Measurements from ENCODE around the gene SRD5A3.

The SRD5A3 gene

GRCh38 chr4:55345980-55346850, at the start of gene SRD5A3:
Gene SRD5A3 (plus strand): TSS chr4:55346242. CDS start chr4:55346337, 95 bp downstream.
- DNase-seq: peak; percentile 97

GRCh38 chr4:55297346-55297745, 48.7 kb upstream of the SRD5A3 start:
- no peak for DNase-seq

GRCh38 chr4:55303760-55304165, 42.3 kb upstream of the SRD5A3 start:
- no peak for DNase-seq

GRCh38 chr4:55304303-55304702, 41.7 kb upstream of the SRD5A3 start:
- no peak for DNase-seq

- no peak for DNase-seq
Observed at GRCh38 chr4:55308071-55308470, 38.0 kb upstream of the SRD5A3 start.

GRCh38 chr4:55311792-55312488, 34.1 kb upstream of the SRD5A3 start:
- no peak for DNase-seq

- DNase-seq: no peak
Observed at GRCh38 chr4:55312489-55313101, 33.4 kb upstream of the SRD5A3 start.

- no peak for DNase-seq
Observed at GRCh38 chr4:55314141-55314820, 31.8 kb upstream of the SRD5A3 start.

- no peak for DNase-seq
Observed at GRCh38 chr4:55318175-55319129, 27.6 kb upstream of the SRD5A3 start.

- DNase-seq: peak; percentile 80
Observed at GRCh38 chr4:55321707-55322264, 24.3 kb upstream of the SRD5A3 start.

- no peak for DNase-seq
Observed at GRCh38 chr4:55323375-55323774, 22.7 kb upstream of the SRD5A3 start.

- no peak for DNase-seq
Observed at GRCh38 chr4:55326629-55327028, 19.4 kb upstream of the SRD5A3 start.

GRCh38 chr4:55329012-55329411, 17.0 kb upstream of the SRD5A3 start:
- DNase-seq: no peak

GRCh38 chr4:55330241-55330640, 15.8 kb upstream of the SRD5A3 start:
- DNase-seq: no peak

- no peak for DNase-seq
Observed at GRCh38 chr4:55336138-55337034, 9.7 kb upstream of the SRD5A3 start.

- no peak for DNase-seq
Observed at GRCh38 chr4:55337944-55338343, 8.1 kb upstream of the SRD5A3 start.

- no peak for DNase-seq
Observed at GRCh38 chr4:55338486-55338885, 7.6 kb upstream of the SRD5A3 start.

- DNase-seq: no peak
Observed at GRCh38 chr4:55340266-55340665, 5.8 kb upstream of the SRD5A3 start.

GRCh38 chr4:55343887-55344286, 2.2 kb upstream of the SRD5A3 start:
- DNase-seq: no peak

- no peak for DNase-seq
Observed at GRCh38 chr4:55345054-55345453, 988 bp upstream of the SRD5A3 start.

GRCh38 chr4:55346851-55347255, 811 bp downstream of the SRD5A3 start:
- DNase-seq: peak; percentile 64

Measured in activated CD8-positive, alpha-beta memory T cell treated with anti-CD3 and anti-CD28 coated beads, Interleukin-2, amount 50 U/mL, for 48 hours (primary cell).